GM12801 (cell line): ENCODE results near the gene GRPEL1.

Experiments
- CTCF ChIP-seq: IDR thresholded peaks from one replicate; pipeline ENCODE4 v1.5.1; 2011; ENCODE audit warnings: control low read depth; ENCODE audit not compliant: insufficient read length; ENCODE audit errors: extremely low read depth

Gene GRPEL1

DNA sequence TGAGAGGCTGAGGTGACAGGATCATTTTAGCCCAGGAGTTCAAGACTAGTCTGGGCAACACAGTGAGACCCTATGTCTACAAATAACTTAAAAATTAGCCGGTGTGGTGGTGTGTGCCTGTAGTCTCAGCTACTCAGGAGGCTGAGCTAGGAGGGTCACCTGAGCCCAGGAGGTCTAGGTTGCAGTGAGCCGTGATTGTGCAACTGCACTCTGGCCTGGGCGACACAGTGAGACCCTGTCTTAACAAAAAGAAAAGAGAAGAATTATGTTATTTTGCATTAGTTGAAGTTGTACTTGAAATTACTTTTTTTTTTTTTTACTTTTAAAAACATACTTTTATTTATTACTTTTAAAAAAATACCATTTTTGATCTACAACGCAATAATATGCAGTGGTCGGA lies 46.5 kb downstream of the GRPEL1 start:
- no peak for TF ChIP-seq CTCF

DNA sequence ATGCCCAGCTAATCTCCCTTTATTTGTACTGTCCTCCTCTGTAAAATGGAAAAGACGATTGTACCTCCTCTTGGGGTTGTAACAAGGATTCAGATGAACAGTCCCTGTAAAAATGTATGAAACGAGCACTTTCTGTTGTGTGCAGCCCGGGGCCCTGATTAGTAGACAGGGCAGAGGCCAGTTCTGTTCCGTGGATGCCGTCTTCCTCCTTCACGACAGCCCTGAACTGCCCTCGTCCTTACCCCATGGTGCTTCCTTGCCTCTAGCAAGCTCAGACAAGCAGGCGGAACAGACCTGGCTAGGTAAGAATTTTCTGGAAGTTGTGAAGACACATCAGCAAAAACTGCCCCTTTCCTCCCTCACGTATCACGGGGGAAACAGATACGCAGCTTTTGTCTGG lies 47.0 kb downstream of the GRPEL1 start:
- TF ChIP-seq CTCF, result no peak

DNA sequence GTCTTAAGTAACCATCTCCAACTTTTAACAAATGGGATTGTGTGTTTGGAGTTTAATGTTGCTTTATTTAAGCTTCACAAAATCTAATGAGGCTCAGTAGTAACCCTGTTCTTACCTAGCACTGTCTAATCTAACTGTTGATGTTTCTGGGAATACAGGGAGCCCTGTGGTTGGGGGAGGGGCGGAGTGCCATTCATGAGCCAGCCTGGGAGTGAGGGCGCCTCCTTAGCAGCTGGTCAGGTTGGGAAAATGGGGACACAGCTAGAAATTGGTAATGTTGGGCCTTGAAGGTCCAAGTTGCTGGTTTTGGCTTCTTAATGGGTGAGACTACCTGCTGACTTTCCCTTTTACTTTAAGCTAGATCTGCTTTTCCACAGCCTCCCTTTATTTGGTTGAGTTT lies 47.6 kb downstream of the GRPEL1 start:
- TF ChIP-seq CTCF, result no peak

DNA sequence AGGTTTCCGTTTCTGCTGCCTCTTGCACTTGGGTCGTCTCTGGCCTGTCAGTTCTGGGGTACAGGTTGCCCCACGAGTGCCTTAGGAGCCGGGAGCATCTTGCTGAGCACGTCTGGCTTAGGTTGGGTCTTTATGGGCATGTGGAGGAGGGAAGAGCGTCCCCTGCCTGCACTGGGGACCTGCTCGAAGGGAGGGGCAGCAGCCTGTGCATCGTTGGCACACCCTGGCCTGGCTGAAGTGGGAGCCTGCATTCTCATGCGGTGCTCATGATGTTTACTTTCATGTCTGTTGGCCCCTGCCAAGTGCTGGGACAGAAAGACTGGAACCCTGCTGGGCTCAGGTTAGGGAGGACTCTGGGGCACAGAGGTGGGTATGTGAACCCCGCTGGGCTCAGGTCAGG lies 48.5 kb downstream of the GRPEL1 start:
- no peak for TF ChIP-seq CTCF

GRCh38 chr4:7018281-7018680 lies 49.6 kb downstream of the GRPEL1 start:
- no peak for TF ChIP-seq CTCF

- no peak for TF ChIP-seq CTCF
These were observed 50.3 kb downstream of the GRPEL1 start for GRCh38 chr4:7017446-7018048.

DNA sequence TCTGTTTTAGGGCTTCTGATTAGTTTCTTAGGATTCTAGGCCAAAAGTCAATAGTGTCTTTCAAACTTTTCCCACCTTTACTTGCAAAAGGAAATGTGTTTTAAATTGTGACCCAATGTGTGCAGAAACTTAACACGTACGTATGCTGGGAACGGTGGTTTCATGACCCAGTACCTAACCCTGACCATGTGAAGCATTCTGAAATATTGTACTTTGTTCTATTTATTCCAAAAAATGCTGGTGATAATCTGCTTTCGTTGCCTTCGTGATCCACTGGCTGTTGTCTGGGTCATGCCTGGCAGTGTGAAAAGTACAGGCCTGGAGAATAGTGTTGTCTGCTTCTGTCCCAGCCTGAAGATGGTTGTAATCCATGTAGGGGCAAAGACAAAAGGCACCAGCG lies 51.4 kb downstream of the GRPEL1 start:
- TF ChIP-seq CTCF, result no peak

DNA sequence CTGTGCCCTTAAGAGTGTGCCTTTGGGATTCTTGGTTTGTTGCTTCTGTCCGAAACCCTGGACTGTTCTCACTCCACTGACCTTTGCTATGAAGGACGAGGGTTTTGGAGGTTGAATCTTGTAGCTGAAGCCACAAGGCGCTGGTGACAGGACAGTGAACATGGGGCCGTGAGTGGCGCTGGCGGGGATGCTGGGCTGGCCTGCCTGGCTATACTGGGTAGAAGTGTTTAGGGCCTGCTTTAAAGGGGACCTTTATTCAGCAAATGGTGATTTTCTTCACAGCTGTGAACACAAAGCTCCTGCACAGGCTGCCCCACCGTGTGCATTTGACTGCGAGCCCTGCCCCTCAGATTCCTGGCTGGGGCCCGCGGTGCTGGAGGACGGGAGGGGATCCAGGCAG lies 51.8 kb downstream of the GRPEL1 start:
- no peak for TF ChIP-seq CTCF
